ENCODE results near the gene GCLC.

The GCLC gene

GRCh38 chr6:53456809-53457208 lies 88.1 kb downstream of the GCLC start:
- no peak overlapping the region for H3K27ac Mint-ChIP-seq
- H3K4me3 Mint-ChIP-seq: no peak overlapping the region
- H3K36me3 Mint-ChIP-seq (ENCODE audit: low read depth): no peaks in the 10 kb centered on the region
- H3K4me1 Mint-ChIP-seq (ENCODE audit: low read depth): no peaks in the 10 kb centered on the region
- no peak for DNase-seq (ENCODE audit: low spot score)
- peaks cover 6% of the 10 kb centered on the region for H3K9me3 Mint-ChIP-seq
- H3K27me3 Mint-ChIP-seq (ENCODE audit: low read depth): peaks cover 10% of the 10 kb centered on the region

- no peaks in the 10 kb centered on the region for H3K36me3 Mint-ChIP-seq (ENCODE audit: low read depth)
These were observed 89.2 kb downstream of the GCLC start for GRCh38 chr6:53455678-53456077.

GRCh38 chr6:53451165-53451564 lies 93.7 kb downstream of the GCLC start:
- no peak for DNase-seq (ENCODE audit: low spot score)
- no peak overlapping the region for H3K27ac Mint-ChIP-seq
- no peak overlapping the region for H3K4me3 Mint-ChIP-seq
- peaks cover 7% of the 10 kb centered on the region for H3K27me3 Mint-ChIP-seq (ENCODE audit: low read depth)
- no peaks in the 10 kb centered on the region for H3K4me1 Mint-ChIP-seq (ENCODE audit: low read depth)
- no peaks in the 10 kb centered on the region for H3K36me3 Mint-ChIP-seq (ENCODE audit: low read depth)
- H3K9me3 Mint-ChIP-seq: peaks cover 6% of the 10 kb centered on the region

More at GRCh38 chr6:53455678-53456077, 89.2 kb downstream of the GCLC start:
- Mint-ChIP-seq H3K27ac (no peak overlapping the region), H3K4me3 (no peak overlapping the region), H3K4me1 (ENCODE audit: low read depth) (no peaks in the 10 kb centered on the region), H3K9me3 (peaks cover 6% of the 10 kb centered on the region), H3K27me3 (ENCODE audit: low read depth) (peaks cover 10% of the 10 kb centered on the region)
- no peak for DNase-seq (ENCODE audit: low spot score)

GRCh38 chr6:53447865-53448264 lies 97.0 kb downstream of the GCLC start:
- Mint-ChIP-seq H3K4me3 (no peak overlapping the region), H3K9me3 (no peaks in the 10 kb centered on the region), H3K27ac (no peak overlapping the region), H3K4me1 (ENCODE audit: low read depth) (no peaks in the 10 kb centered on the region), H3K27me3 (ENCODE audit: low read depth) (peaks cover 13% of the 10 kb centered on the region), H3K36me3 (ENCODE audit: low read depth) (no peaks in the 10 kb centered on the region)
- no peak for DNase-seq (ENCODE audit: low spot score)
